NT2/D1 (cell line): ENCODE measurements around the gene AHR.
"Not testable (repeated sequence)": the region's sequence is repeated elsewhere in the genome, so short reads cannot be mapped to it uniquely, and the experiment has no call there.

Experiments
- DNase-seq: peaks from one replicate; pipeline ENCODE4 v3.0.0-alpha.2; 2011; ENCODE audit warnings: low read depth, low spot score
- H3K27me3 ChIP-seq: 2 replicates; pipeline ENCODE4 v1.6.0; 2011; ENCODE audit warnings: mild to moderate bottlenecking; ENCODE audit not compliant: insufficient read length, insufficient read depth
- H3K36me3 ChIP-seq: 2 replicates; pipeline ENCODE4 v1.6.1; 2011; ENCODE audit warnings: mild to moderate bottlenecking, low read length, mixed read lengths; ENCODE audit not compliant: insufficient read depth, insufficient read length
- H3K4me1 ChIP-seq: 2 replicates; pipeline ENCODE4 v1.5.1; 2011; ENCODE audit not compliant: insufficient read depth, insufficient read length
- H3K4me3 ChIP-seq: 2 replicates; pipeline ENCODE4 v1.5.1; 2011; ENCODE audit warnings: low read depth; ENCODE audit not compliant: insufficient read length
- H3K9ac ChIP-seq: 2 replicates; pipeline ENCODE4 v1.6.0; 2011; ENCODE audit warnings: low read depth; ENCODE audit not compliant: insufficient read length
- H3K9me3 ChIP-seq: 2 replicates; pipeline ENCODE4 v1.5.1; 2011; ENCODE audit warnings: mild to moderate bottlenecking, low read length; ENCODE audit not compliant: insufficient read depth
- SUZ12 ChIP-seq: IDR thresholded peaks from 2 replicates; pipeline ENCODE4 v1.6.1; 2011; ENCODE audit not compliant: insufficient read length, insufficient read depth; ENCODE audit errors: extremely low read depth
- YY1 ChIP-seq: IDR thresholded peaks from 2 replicates; pipeline ENCODE4 v1.6.1; 2011; ENCODE audit not compliant: insufficient read length, insufficient read depth
- ZNF274 ChIP-seq: IDR thresholded peaks from 2 replicates; pipeline ENCODE4 v1.6.1; 2011; ENCODE audit warnings: mild to moderate bottlenecking, low read depth, low read length

AHR gene

GRCh38 chr7:17339952-17340351, 41.5 kb downstream of the AHR start:
- H3K36me3 ChIP-seq, result peaks cover 7% of the 10 kb centered on the region
- DNase-seq, result no peak
- no peaks in the 10 kb centered on the region for H3K4me1 ChIP-seq
- no peak overlapping the region for H3K9ac ChIP-seq
- H3K9me3 ChIP-seq, result no peaks in the 10 kb centered on the region
- no peak overlapping the region for H3K4me3 ChIP-seq
- H3K27me3 ChIP-seq, result no peaks in the 10 kb centered on the region
- no peak for TF ChIP-seq SUZ12
- no peak for TF ChIP-seq ZNF274
- no peak for TF ChIP-seq YY1

- no peaks in the 10 kb centered on the region for H3K9me3 ChIP-seq
- H3K36me3 ChIP-seq, result peaks cover 5% of the 10 kb centered on the region
- H3K9ac ChIP-seq, result no peak overlapping the region
- H3K4me1 ChIP-seq, result no peaks in the 10 kb centered on the region
- TF ChIP-seq ZNF274 (no peak), YY1 (no peak), SUZ12 (no peak)
- no peaks in the 10 kb centered on the region for H3K27me3 ChIP-seq
- peak; percentile 32 for DNase-seq
- H3K4me3 ChIP-seq, result no peak overlapping the region
Observed at GRCh38 chr7:17340655-17341054, 42.2 kb downstream of the AHR start.

- Histone ChIP-seq H3K4me3 (no peak overlapping the region), H3K27me3 (no peaks in the 10 kb centered on the region), H3K9ac (no peak overlapping the region), H3K36me3 (peaks cover 5% of the 10 kb centered on the region), H3K9me3 (no peaks in the 10 kb centered on the region), H3K4me1 (no peaks in the 10 kb centered on the region)
- TF ChIP-seq ZNF274 (no peak), YY1 (no peak), SUZ12 (no peak)
- no peak for DNase-seq
Observed at GRCh38 chr7:17342756-17343155, 44.3 kb downstream of the AHR start.

- no peak overlapping the region for H3K9ac ChIP-seq
- H3K36me3 ChIP-seq, result no peaks in the 10 kb centered on the region
- no peaks in the 10 kb centered on the region for H3K4me1 ChIP-seq
- H3K27me3 ChIP-seq, result no peaks in the 10 kb centered on the region
- DNase-seq, result no peak
- H3K9me3 ChIP-seq, result no peaks in the 10 kb centered on the region
- no peak overlapping the region for H3K4me3 ChIP-seq
- no peak for TF ChIP-seq ZNF274
- TF ChIP-seq SUZ12, result no peak
Observed at GRCh38 chr7:17347401-17347800, 48.9 kb downstream of the AHR start.

GRCh38 chr7:17348932-17349331, 50.5 kb downstream of the AHR start:
- H3K9ac ChIP-seq, H3K4me1 ChIP-seq, H3K4me3 ChIP-seq, H3K9me3 ChIP-seq, H3K27me3 ChIP-seq, DNase-seq, H3K36me3 ChIP-seq: not testable (repeated sequence)

GRCh38 chr7:17350321-17350720, 51.9 kb downstream of the AHR start:
- H3K36me3 ChIP-seq, H3K4me3 ChIP-seq, DNase-seq: not testable (repeated sequence)

GRCh38 chr7:17353650-17354419, 55.4 kb downstream of the AHR start:
- H3K4me1 ChIP-seq, DNase-seq, H3K9me3 ChIP-seq, H3K4me3 ChIP-seq, H3K36me3 ChIP-seq, H3K9ac ChIP-seq, H3K27me3 ChIP-seq: not testable (repeated sequence)

More at GRCh38 chr7:17350321-17350720, 51.9 kb downstream of the AHR start:
- H3K27me3 ChIP-seq, H3K9ac ChIP-seq, H3K9me3 ChIP-seq, H3K4me1 ChIP-seq: not testable (repeated sequence)

- DNase-seq, result no peak
- H3K9me3 ChIP-seq, result no peaks in the 10 kb centered on the region
- no peaks in the 10 kb centered on the region for H3K4me1 ChIP-seq
- no peak overlapping the region for H3K4me3 ChIP-seq
- no peak overlapping the region for H3K9ac ChIP-seq
- no peaks in the 10 kb centered on the region for H3K36me3 ChIP-seq
- H3K27me3 ChIP-seq, result no peaks in the 10 kb centered on the region
- TF ChIP-seq YY1 (no peak), SUZ12 (no peak), ZNF274 (no peak)
Observed at GRCh38 chr7:17354473-17354872, 56.0 kb downstream of the AHR start.
